Activated CD4-positive, alpha-beta T cell treated with anti-CD3 and anti-CD28 coated beads, Interleukin-10, Interleukin-2, amounts not matched to agents 100 ng/mL and 50 ng/mL, durations not matched to agents 16 hours and 8 hours (primary cell): ENCODE measurements around the gene PRSS3.
"Not testable (repeated sequence)": the region's sequence is repeated elsewhere in the genome, so short reads cannot be mapped to it uniquely, and the experiment has no call there.

Experiments used
- DNase-seq: peaks from one replicate; pipeline ENCODE4 v3.0.0-alpha.2; 2020

Gene PRSS3

GRCh38 chr9:33795281-33795680 lies at the start of gene PRSS3:
PRSS3 (plus strand) TSS chr9:33795561; CDS start chr9:33795574, 13 bp downstream.
- no peak for DNase-seq

- DNase-seq: peak; percentile 54
Measured at GRCh38 chr9:33748633-33749304, 46.6 kb upstream of the PRSS3 start.

GRCh38 chr9:33749305-33749654 lies 46.1 kb upstream of the PRSS3 start:
- DNase-seq: not testable (repeated sequence)

- no peak for DNase-seq
Measured at GRCh38 chr9:33750307-33750838, 45.0 kb upstream of the PRSS3 start.

GRCh38 chr9:33750839-33751339 lies 44.5 kb upstream of the PRSS3 start:
- DNase-seq: no peak

GRCh38 chr9:33751536-33752129 lies 43.7 kb upstream of the PRSS3 start:
- no peak for DNase-seq

GRCh38 chr9:33752130-33752637 lies 43.2 kb upstream of the PRSS3 start:
- no peak for DNase-seq

GRCh38 chr9:33752789-33753188 lies 42.6 kb upstream of the PRSS3 start:
- DNase-seq: not testable (repeated sequence)

- DNase-seq: not testable (repeated sequence)
Measured at GRCh38 chr9:33759648-33760047, 35.7 kb upstream of the PRSS3 start.

- DNase-seq: no peak
Measured at GRCh38 chr9:33762343-33762742, 33.0 kb upstream of the PRSS3 start.

- not testable (repeated sequence) for DNase-seq
Measured at GRCh38 chr9:33763709-33764108, 31.7 kb upstream of the PRSS3 start.

- DNase-seq: peak; percentile 22
Measured at GRCh38 chr9:33765411-33765810, 29.9 kb upstream of the PRSS3 start.

- DNase-seq: not testable (repeated sequence)
Measured at GRCh38 chr9:33770156-33770880, 25.0 kb upstream of the PRSS3 start.

GRCh38 chr9:33773135-33773534 lies 22.2 kb upstream of the PRSS3 start:
- DNase-seq: not testable (repeated sequence)

- DNase-seq: not testable (repeated sequence)
Measured at GRCh38 chr9:33774074-33774659, 21.2 kb upstream of the PRSS3 start.

GRCh38 chr9:33776578-33776977 lies 18.8 kb upstream of the PRSS3 start:
- no peak for DNase-seq

- DNase-seq: peak; percentile 73
Measured at GRCh38 chr9:33778700-33779351, 16.5 kb upstream of the PRSS3 start.

- no peak for DNase-seq
Measured at GRCh38 chr9:33780276-33780675, 15.1 kb upstream of the PRSS3 start.

GRCh38 chr9:33781736-33782135 lies 13.6 kb upstream of the PRSS3 start:
- DNase-seq: no peak

- DNase-seq: no peak
Measured at GRCh38 chr9:33782395-33783152, 12.8 kb upstream of the PRSS3 start.

- DNase-seq: no peak
Measured at GRCh38 chr9:33785914-33786313, 9.4 kb upstream of the PRSS3 start.

- no peak for DNase-seq
Measured at GRCh38 chr9:33786681-33787080, 8.7 kb upstream of the PRSS3 start.
